Lower lobe of right lung (tissue), 2 donors: ENCODE data around the gene PGBD4. TPM values are rescaled to one million over a fixed set of nuclear protein-coding genes. Genes with fewer than 3 reads are reported as not detected.
"Not testable (repeated sequence)": the region's sequence is repeated elsewhere in the genome, so short reads cannot be mapped to it uniquely, and the experiment has no call there.

Source experiments
- ATAC-seq, 2 donors: fragments of 200-7000 bp; cut with Tn5 transposase; one replicate each; pipeline ENCODE4 v1.9.1; 2020 to 2022; ENCODE audit warnings: mild to moderate bottlenecking in 2 of 2, moderate library complexity in 2 of 2
- DNase-seq: peaks from one replicate; pipeline ENCODE4 v3.0.0-alpha.2; 2020
- H3K27ac ChIP-seq: fragments of 200-600 bp; one replicate; pipeline ENCODE4 v1.8.0; 2022
- H3K27me3 ChIP-seq: fragments of 200-600 bp; one replicate; pipeline ENCODE4 v1.8.0; 2022; ENCODE audit warnings: low read depth
- H3K36me3 ChIP-seq: fragments of 200-600 bp; one replicate; pipeline ENCODE4 v1.8.0; 2022; ENCODE audit warnings: mild to moderate bottlenecking
- H3K4me1 ChIP-seq: fragments of 200-600 bp; one replicate; pipeline ENCODE4 v1.8.0; 2022
- H3K4me3 ChIP-seq: fragments of 200-600 bp; one replicate; pipeline ENCODE4 v1.8.0; 2022; ENCODE audit warnings: mild to moderate bottlenecking
- H3K9me3 ChIP-seq: fragments of 200-600 bp; one replicate; pipeline ENCODE4 v1.8.0; 2022
- CTCF ChIP-seq: fragments of 200-600 bp; IDR thresholded peaks from one replicate; pipeline ENCODE4 v1.8.0; 2022; ENCODE audit warnings: antibody characterized with exemption, mild to moderate bottlenecking
- intact Hi-C: fragments of 100-400 bp; cut with DNase I; formaldehyde crosslinking; loops from one replicate; pipeline ENCODE4 v1.11.0; 2022
- total RNA-seq: library from RNA; stranded (reverse); fragmentation: NEBNext Ultra II Directional; extraction: Animal tissue kit (Norgen Biotek cat#: 25700); gene quantifications from one replicate; pipeline ENCODE4 v1.2.1, GENCODE V29; 2021
- donor health status: DM: no; HTN: yes; CAD: no; lungs with severe emphysema.

The PGBD4 gene
- total RNA-seq, 1 donor from 2014 or later, result 1.5 TPM

GRCh38 chr15:34114215-34114614 is 12.3 kb downstream of the PGBD4 start:
- DNase-seq (no peak), ATAC-seq (no peak)
- Histone ChIP-seq H3K4me3 (no peak overlapping the region), H3K9me3 (no peaks in the 10 kb centered on the region), H3K27me3 (peaks cover 11% of the 10 kb centered on the region), H3K27ac (no peak overlapping the region), H3K36me3 (no peaks in the 10 kb centered on the region), H3K4me1 (no peaks in the 10 kb centered on the region)
- no peak for TF ChIP-seq CTCF
- intact Hi-C loops, result no loop called here

GRCh38 chr15:34114739-34115138 is 12.9 kb downstream of the PGBD4 start:
- no peaks in the 10 kb centered on the region for H3K9me3 ChIP-seq
- TF ChIP-seq CTCF, result no peak
- H3K4me1 ChIP-seq, result no peaks in the 10 kb centered on the region
- peaks cover 11% of the 10 kb centered on the region for H3K27me3 ChIP-seq
- no peak overlapping the region for H3K27ac ChIP-seq
- H3K4me3 ChIP-seq, result no peak overlapping the region
- no peaks in the 10 kb centered on the region for H3K36me3 ChIP-seq
- ATAC-seq (no peak), DNase-seq (no peak)
- intact Hi-C loops, result no loop called here

GRCh38 chr15:34116620-34117019 is 14.7 kb downstream of the PGBD4 start:
- ATAC-seq, result no peak
- H3K9me3 ChIP-seq, result no peaks in the 10 kb centered on the region
- H3K4me1 ChIP-seq, result no peaks in the 10 kb centered on the region
- H3K36me3 ChIP-seq, result no peaks in the 10 kb centered on the region
- no peak for DNase-seq
- H3K27me3 ChIP-seq, result peaks cover 11% of the 10 kb centered on the region
- no peak overlapping the region for H3K27ac ChIP-seq
- TF ChIP-seq CTCF, result no peak
- no peak overlapping the region for H3K4me3 ChIP-seq
- intact Hi-C loops, result no loop called here

- DNase-seq (no peak), ATAC-seq (no peak)
- Histone ChIP-seq H3K27me3 (peaks cover 6% of the 10 kb centered on the region), H3K4me1 (no peaks in the 10 kb centered on the region), H3K4me3 (no peak overlapping the region), H3K9me3 (no peaks in the 10 kb centered on the region), H3K27ac (no peak overlapping the region), H3K36me3 (no peaks in the 10 kb centered on the region)
- TF ChIP-seq CTCF, result no peak
- intact Hi-C loops, result no loop called here
Measured at GRCh38 chr15:34119291-34119690, 17.4 kb downstream of the PGBD4 start.

- intact Hi-C loops, ATAC-seq, H3K27ac ChIP-seq, H3K9me3 ChIP-seq, H3K4me3 ChIP-seq, H3K36me3 ChIP-seq, H3K4me1 ChIP-seq, H3K27me3 ChIP-seq, DNase-seq: not testable (repeated sequence)
Measured at GRCh38 chr15:34120420-34120819, 18.5 kb downstream of the PGBD4 start.

- intact Hi-C loops, H3K4me1 ChIP-seq, DNase-seq, H3K27me3 ChIP-seq, H3K27ac ChIP-seq, H3K36me3 ChIP-seq, H3K9me3 ChIP-seq, H3K4me3 ChIP-seq, ATAC-seq: not testable (repeated sequence)
Measured at GRCh38 chr15:34121786-34122185, 19.9 kb downstream of the PGBD4 start.

GRCh38 chr15:34122771-34123183 is 20.9 kb downstream of the PGBD4 start:
- DNase-seq (no peak), ATAC-seq (no peak)
- intact Hi-C loops, result no loop called here

More at GRCh38 chr15:34122771-34123183, 20.9 kb downstream of the PGBD4 start:
- no peak for TF ChIP-seq CTCF
- Histone ChIP-seq H3K9me3 (no peaks in the 10 kb centered on the region), H3K36me3 (no peaks in the 10 kb centered on the region), H3K27ac (no peak overlapping the region), H3K4me1 (no peaks in the 10 kb centered on the region), H3K4me3 (no peak overlapping the region), H3K27me3 (no peaks in the 10 kb centered on the region)
